ENCODE results near the gene ITGB4. TPM values are rescaled to one million over a fixed set of nuclear protein-coding genes. Genes with fewer than 3 reads are reported as not detected.
"Not testable (repeated sequence)": the region's sequence is repeated elsewhere in the genome, so short reads cannot be mapped to it uniquely, and the experiment has no call there.

The ITGB4 gene
- polyA plus RNA-seq, 4 donors, result 37.4 to 288 (median 155) TPM

GRCh38 chr17:75755990-75756389 lies 34.7 kb downstream of the ITGB4 start:
- Histone ChIP-seq H3K27me3 (ENCODE audit: control insufficient read depth in 3 of 3, insufficient read depth in 3 of 3, low read length in 3 of 3) (no peaks in the 10 kb centered on the region), H3K4me3 (ENCODE audit: low read depth in 1 of 3, low read length in 3 of 3) (no peak overlapping the region), H3K36me3 (ENCODE audit: control insufficient read depth in 3 of 3, insufficient read depth in 2 of 3, low read depth in 1 of 3, low read length in 3 of 3) (peaks cover 9 to 89% (median 21%) of the 10 kb centered on the region in 3 donors), H3K27ac (ENCODE audit: low read depth in 1 of 3, low read length in 2 of 3) (no peak overlapping the region), H3K9me3 (ENCODE audit: control insufficient read depth in 2 of 2, insufficient read depth in 1 of 2, low read depth in 1 of 2, low read length in 1 of 2) (no peaks in the 10 kb centered on the region), H3K4me1 (ENCODE audit: control insufficient read depth in 3 of 3, insufficient read depth in 2 of 3, low read depth in 1 of 3, low read length in 2 of 3) (peaks cover 0 to 29% (median 0%) of the 10 kb centered on the region in 3 donors)
- WGBS, 3 donors, result 93 to 97% (median 94%) methylated on average over 2 of the region's 2 CpGs
- FAIRE-seq (no peak), DNase-seq (no peak)

GRCh38 chr17:75756451-75757085 lies 35.3 kb downstream of the ITGB4 start:
- H3K27ac ChIP-seq (ENCODE audit: low read depth in 1 of 3, low read length in 2 of 3), result no peak overlapping the region
- peaks cover 0 to 29% (median 0%) of the 10 kb centered on the region in 3 donors for H3K4me1 ChIP-seq (ENCODE audit: control insufficient read depth in 3 of 3, insufficient read depth in 2 of 3, low read depth in 1 of 3, low read length in 2 of 3)
- H3K4me3 ChIP-seq (ENCODE audit: low read depth in 1 of 3, low read length in 3 of 3), result no peak overlapping the region
- no peaks in the 10 kb centered on the region for H3K9me3 ChIP-seq (ENCODE audit: control insufficient read depth in 2 of 2, insufficient read depth in 1 of 2, low read depth in 1 of 2, low read length in 1 of 2)
- 86 to 88% (median 87%) methylated on average over 28 to 29 of the region's 29 CpGs for WGBS, 3 donors
- no peaks in the 10 kb centered on the region for H3K27me3 ChIP-seq (ENCODE audit: control insufficient read depth in 3 of 3, insufficient read depth in 3 of 3, low read length in 3 of 3)
- H3K36me3 ChIP-seq (ENCODE audit: control insufficient read depth in 3 of 3, insufficient read depth in 2 of 3, low read depth in 1 of 3, low read length in 3 of 3), result peaks cover 9 to 86% (median 21%) of the 10 kb centered on the region in 3 donors
- no peak for FAIRE-seq
- no peak for DNase-seq

GRCh38 chr17:75757086-75757681 lies 35.9 kb downstream of the ITGB4 start:
- Histone ChIP-seq H3K36me3 (ENCODE audit: control insufficient read depth in 3 of 3, insufficient read depth in 2 of 3, low read depth in 1 of 3, low read length in 3 of 3) (peaks cover 9 to 83% (median 21%) of the 10 kb centered on the region in 3 donors), H3K4me1 (ENCODE audit: control insufficient read depth in 3 of 3, insufficient read depth in 2 of 3, low read depth in 1 of 3, low read length in 2 of 3) (peaks cover 0 to 29% (median 0%) of the 10 kb centered on the region in 3 donors), H3K4me3 (ENCODE audit: low read depth in 1 of 3, low read length in 3 of 3) (no peak overlapping the region), H3K27me3 (ENCODE audit: control insufficient read depth in 3 of 3, insufficient read depth in 3 of 3, low read length in 3 of 3) (no peaks in the 10 kb centered on the region), H3K27ac (ENCODE audit: low read depth in 1 of 3, low read length in 2 of 3) (no peak overlapping the region), H3K9me3 (ENCODE audit: control insufficient read depth in 2 of 2, insufficient read depth in 1 of 2, low read depth in 1 of 2, low read length in 1 of 2) (no peaks in the 10 kb centered on the region)
- 90 to 93% (median 92%) methylated on average over 16 to 21 of the region's 21 CpGs for WGBS, 3 donors
- FAIRE-seq (no peak), DNase-seq (no peak)

GRCh38 chr17:75758131-75758905 lies 37.1 kb downstream of the ITGB4 start:
- Histone ChIP-seq H3K27me3 (ENCODE audit: control insufficient read depth in 3 of 3, insufficient read depth in 3 of 3, low read length in 3 of 3) (no peaks in the 10 kb centered on the region), H3K4me1 (ENCODE audit: control insufficient read depth in 3 of 3, insufficient read depth in 2 of 3, low read depth in 1 of 3, low read length in 2 of 3) (peaks cover 0 to 28% (median 0%) of the 10 kb centered on the region in 3 donors), H3K4me3 (ENCODE audit: low read depth in 1 of 3, low read length in 3 of 3) (no peak overlapping the region), H3K27ac (ENCODE audit: low read depth in 1 of 3, low read length in 2 of 3) (no peak overlapping the region), H3K36me3 (ENCODE audit: control insufficient read depth in 3 of 3, insufficient read depth in 2 of 3, low read depth in 1 of 3, low read length in 3 of 3) (peaks cover 9 to 83% (median 17%) of the 10 kb centered on the region in 3 donors), H3K9me3 (ENCODE audit: control insufficient read depth in 2 of 2, insufficient read depth in 1 of 2, low read depth in 1 of 2, low read length in 1 of 2) (no peaks in the 10 kb centered on the region)
- DNase-seq (peak in 1 of 2 donors; percentile 27), FAIRE-seq (no peak)
- WGBS, 3 donors, result 90 to 92% (median 91%) methylated on average over 34 to 41 of the region's 41 CpGs

GRCh38 chr17:75759457-75759856 lies 38.2 kb downstream of the ITGB4 start:
- Histone ChIP-seq H3K9me3 (ENCODE audit: control insufficient read depth in 2 of 2, insufficient read depth in 1 of 2, low read depth in 1 of 2, low read length in 1 of 2) (no peaks in the 10 kb centered on the region), H3K36me3 (ENCODE audit: control insufficient read depth in 3 of 3, insufficient read depth in 2 of 3, low read depth in 1 of 3, low read length in 3 of 3) (peaks cover 9 to 82% (median 13%) of the 10 kb centered on the region in 3 donors), H3K27me3 (ENCODE audit: control insufficient read depth in 3 of 3, insufficient read depth in 3 of 3, low read length in 3 of 3) (no peaks in the 10 kb centered on the region), H3K4me3 (ENCODE audit: low read depth in 1 of 3, low read length in 3 of 3) (no peak overlapping the region), H3K27ac (ENCODE audit: low read depth in 1 of 3, low read length in 2 of 3) (no peak overlapping the region), H3K4me1 (ENCODE audit: control insufficient read depth in 3 of 3, insufficient read depth in 2 of 3, low read depth in 1 of 3, low read length in 2 of 3) (peaks cover 0 to 30% (median 3%) of the 10 kb centered on the region in 3 donors)
- DNase-seq (no peak), FAIRE-seq (no peak)
- 71 to 88% (median 79%) methylated on average over 3 of the region's 3 CpGs for WGBS, 3 donors

- not testable (repeated sequence) for H3K27me3 ChIP-seq (ENCODE audit: control insufficient read depth in 3 of 3, insufficient read depth in 3 of 3, low read length in 3 of 3); FAIRE-seq; H3K4me3 ChIP-seq (ENCODE audit: low read depth in 1 of 3, low read length in 3 of 3); H3K9me3 ChIP-seq (ENCODE audit: control insufficient read depth in 2 of 2, insufficient read depth in 1 of 2, low read depth in 1 of 2, low read length in 1 of 2); DNase-seq; H3K27ac ChIP-seq (ENCODE audit: low read depth in 1 of 3, low read length in 2 of 3)
- 84 to 95% (median 85%) methylated on average over 6 of the region's 6 CpGs for WGBS, 3 donors
- Histone ChIP-seq H3K4me1 (ENCODE audit: control insufficient read depth in 3 of 3, insufficient read depth in 2 of 3, low read depth in 1 of 3, low read length in 2 of 3) (peaks cover 0 to 24% (median 4%) of the 10 kb centered on the region in 3 donors), H3K36me3 (ENCODE audit: control insufficient read depth in 3 of 3, insufficient read depth in 2 of 3, low read depth in 1 of 3, low read length in 3 of 3) (peaks cover 9 to 76% (median 10%) of the 10 kb centered on the region in 3 donors)
Observed at GRCh38 chr17:75759978-75760640, 38.9 kb downstream of the ITGB4 start.

- Histone ChIP-seq H3K4me3 (ENCODE audit: low read depth in 1 of 3, low read length in 3 of 3) (no peak overlapping the region), H3K27me3 (ENCODE audit: control insufficient read depth in 3 of 3, insufficient read depth in 3 of 3, low read length in 3 of 3) (no peaks in the 10 kb centered on the region), H3K9me3 (ENCODE audit: control insufficient read depth in 2 of 2, insufficient read depth in 1 of 2, low read depth in 1 of 2, low read length in 1 of 2) (no peaks in the 10 kb centered on the region), H3K36me3 (ENCODE audit: control insufficient read depth in 3 of 3, insufficient read depth in 2 of 3, low read depth in 1 of 3, low read length in 3 of 3) (peaks cover 2 to 50% (median 7%) of the 10 kb centered on the region in 3 donors), H3K4me1 (ENCODE audit: control insufficient read depth in 3 of 3, insufficient read depth in 2 of 3, low read depth in 1 of 3, low read length in 2 of 3) (peaks cover 0 to 17% (median 4%) of the 10 kb centered on the region in 3 donors), H3K27ac (ENCODE audit: low read depth in 1 of 3, low read length in 2 of 3) (no peak overlapping the region)
- FAIRE-seq (no peak), DNase-seq (no peak)
- 93 to 97% (median 95%) methylated on average over 27 of the region's 27 CpGs for WGBS, 3 donors
Observed at GRCh38 chr17:75762513-75763268, 41.4 kb downstream of the ITGB4 start.
